ENCODE results near the gene FBXL20. TPM values are rescaled to one million over a fixed set of nuclear protein-coding genes. Genes with fewer than 3 reads are reported as not detected.

The FBXL20 gene
- total RNA-seq, 1 donor = 16.0 TPM

DNA sequence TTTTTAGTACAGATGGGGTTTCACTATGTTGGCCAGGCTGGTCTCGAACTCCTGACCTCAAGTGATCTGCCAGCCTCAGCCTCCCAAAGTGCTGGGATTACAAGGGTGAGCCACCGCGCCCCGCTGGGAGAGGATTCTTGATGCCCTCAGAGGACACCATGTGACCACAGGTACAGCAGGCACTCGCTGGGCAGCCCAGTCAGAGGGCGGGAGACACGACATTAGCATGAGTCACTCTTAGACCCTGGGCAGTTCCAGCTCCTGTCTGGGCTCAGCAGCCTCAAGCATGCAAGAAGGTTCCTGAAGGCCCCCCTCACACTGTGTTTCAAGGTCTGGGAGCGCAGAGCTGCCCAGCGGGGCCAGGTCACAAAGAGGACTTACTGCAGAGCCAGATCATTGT is 187.6 kb downstream of the FBXL20 start:
- TF ChIP-seq, protein P1, sequence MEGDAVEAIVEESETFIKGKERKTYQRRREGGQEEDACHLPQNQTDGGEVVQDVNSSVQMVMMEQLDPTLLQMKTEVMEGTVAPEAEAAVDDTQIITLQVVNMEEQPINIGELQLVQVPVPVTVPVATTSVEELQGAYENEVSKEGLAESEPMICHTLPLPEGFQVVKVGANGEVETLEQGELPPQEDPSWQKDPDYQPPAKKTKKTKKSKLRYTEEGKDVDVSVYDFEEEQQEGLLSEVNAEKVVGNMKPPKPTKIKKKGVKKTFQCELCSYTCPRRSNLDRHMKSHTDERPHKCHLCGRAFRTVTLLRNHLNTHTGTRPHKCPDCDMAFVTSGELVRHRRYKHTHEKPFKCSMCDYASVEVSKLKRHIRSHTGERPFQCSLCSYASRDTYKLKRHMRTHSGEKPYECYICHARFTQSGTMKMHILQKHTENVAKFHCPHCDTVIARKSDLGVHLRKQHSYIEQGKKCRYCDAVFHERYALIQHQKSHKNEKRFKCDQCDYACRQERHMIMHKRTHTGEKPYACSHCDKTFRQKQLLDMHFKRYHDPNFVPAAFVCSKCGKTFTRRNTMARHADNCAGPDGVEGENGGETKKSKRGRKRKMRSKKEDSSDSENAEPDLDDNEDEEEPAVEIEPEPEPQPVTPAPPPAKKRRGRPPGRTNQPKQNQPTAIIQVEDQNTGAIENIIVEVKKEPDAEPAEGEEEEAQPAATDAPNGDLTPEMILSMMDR (IDR thresholded peaks at IDR 0.05; ENCODE audit: insufficient read depth, low read depth, low read length) = no peak
- DNase-seq (ENCODE audit: low read depth) = no peak
- no peak overlapping the region for H3K4me3 ChIP-seq (ENCODE audit: low read depth, low read length)

DNA sequence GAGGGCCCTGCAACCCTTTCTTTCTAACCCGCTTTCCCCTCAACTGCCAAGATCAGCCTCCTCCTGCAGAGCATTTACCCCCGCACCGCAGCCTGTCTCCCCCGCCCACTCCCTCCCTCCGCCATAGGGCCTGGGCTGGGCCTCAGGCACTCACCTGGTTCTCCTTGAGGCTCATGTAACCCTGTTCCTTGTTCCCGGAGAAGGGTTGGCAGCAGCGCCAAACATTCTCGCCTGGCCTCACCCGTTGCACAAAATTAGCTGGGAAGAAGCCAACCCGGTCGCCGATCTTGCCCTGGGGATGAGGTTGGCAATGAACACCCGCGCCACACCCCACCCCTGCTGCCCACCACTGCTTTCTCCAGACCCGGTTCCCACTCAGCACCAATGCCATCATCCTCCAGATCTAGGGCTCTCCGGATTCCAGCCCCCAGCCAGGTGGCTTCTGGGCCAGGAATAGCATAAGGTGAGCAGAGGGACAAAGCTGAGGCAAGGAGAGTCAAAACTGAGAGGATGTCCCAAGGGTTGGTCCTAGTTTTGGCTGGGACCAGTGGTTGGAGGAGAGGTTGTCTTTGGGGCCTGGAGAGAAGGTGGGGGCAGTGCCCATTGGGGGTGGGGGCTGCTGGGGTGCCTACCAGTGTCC is 188.5 kb downstream of the FBXL20 start:
- TF ChIP-seq, protein P1 (IDR thresholded peaks at IDR 0.05; ENCODE audit: insufficient read depth, low read depth, low read length) = no peak
- no peak for DNase-seq (ENCODE audit: low read depth)
- no peak overlapping the region for H3K4me3 ChIP-seq (ENCODE audit: low read depth, low read length)

DNA sequence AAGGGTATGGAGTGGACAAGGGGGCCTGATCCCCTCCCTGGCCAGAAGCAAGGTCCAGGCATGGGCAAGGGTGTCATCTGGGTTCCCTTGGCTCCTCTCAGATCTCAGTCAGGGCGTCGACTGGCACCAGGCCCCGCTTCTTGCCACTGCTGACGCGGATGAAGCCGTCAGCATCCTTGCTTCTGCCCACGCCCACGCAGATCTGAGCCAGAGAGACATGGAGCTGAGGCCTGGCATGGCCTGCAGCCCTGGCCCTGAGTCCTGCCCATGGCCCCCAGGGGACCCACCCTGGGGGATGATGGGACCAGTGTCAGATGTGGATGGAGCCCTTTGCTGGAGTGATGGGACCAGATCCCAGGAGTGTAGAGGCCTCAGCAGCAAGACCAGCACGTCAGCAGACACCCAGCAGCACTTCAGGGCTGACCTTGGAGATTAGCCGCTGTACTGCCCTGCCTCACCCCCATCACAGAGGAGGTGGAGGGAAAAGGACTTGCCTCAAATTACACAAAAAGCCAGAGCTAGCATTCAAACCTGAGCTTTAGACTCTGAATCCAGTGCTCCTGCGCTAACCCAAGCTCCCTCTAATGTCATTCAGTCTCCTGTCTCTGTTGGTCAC is 189.1 kb downstream of the FBXL20 start:
- no peak overlapping the region for H3K4me3 ChIP-seq (ENCODE audit: low read depth, low read length)
- TF ChIP-seq, protein P1 (IDR thresholded peaks at IDR 0.05; ENCODE audit: insufficient read depth, low read depth, low read length) = no peak
- no peak for DNase-seq (ENCODE audit: low read depth)

DNA sequence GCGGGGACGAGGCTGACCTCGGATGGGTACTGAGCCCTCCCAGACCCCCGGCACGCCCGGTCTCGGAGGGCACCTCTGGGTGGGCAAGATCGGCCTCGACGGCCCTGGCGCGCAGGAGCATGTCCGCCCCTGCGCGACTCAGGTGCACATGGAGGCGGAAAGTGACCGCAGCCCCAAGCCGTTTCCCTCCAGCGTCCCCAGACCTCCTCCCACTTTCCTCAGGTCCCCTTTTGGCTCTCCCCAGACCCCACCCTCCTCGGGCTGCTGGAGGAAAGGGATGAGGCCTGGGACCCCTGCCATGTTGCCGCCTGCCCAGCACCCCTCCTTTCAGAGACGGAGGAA is 191.4 kb downstream of the FBXL20 start:
- TF ChIP-seq, protein P1 (IDR thresholded peaks at IDR 0.05; ENCODE audit: insufficient read depth, low read depth, low read length) = no peak
- no peak for DNase-seq (ENCODE audit: low read depth)

DNA sequence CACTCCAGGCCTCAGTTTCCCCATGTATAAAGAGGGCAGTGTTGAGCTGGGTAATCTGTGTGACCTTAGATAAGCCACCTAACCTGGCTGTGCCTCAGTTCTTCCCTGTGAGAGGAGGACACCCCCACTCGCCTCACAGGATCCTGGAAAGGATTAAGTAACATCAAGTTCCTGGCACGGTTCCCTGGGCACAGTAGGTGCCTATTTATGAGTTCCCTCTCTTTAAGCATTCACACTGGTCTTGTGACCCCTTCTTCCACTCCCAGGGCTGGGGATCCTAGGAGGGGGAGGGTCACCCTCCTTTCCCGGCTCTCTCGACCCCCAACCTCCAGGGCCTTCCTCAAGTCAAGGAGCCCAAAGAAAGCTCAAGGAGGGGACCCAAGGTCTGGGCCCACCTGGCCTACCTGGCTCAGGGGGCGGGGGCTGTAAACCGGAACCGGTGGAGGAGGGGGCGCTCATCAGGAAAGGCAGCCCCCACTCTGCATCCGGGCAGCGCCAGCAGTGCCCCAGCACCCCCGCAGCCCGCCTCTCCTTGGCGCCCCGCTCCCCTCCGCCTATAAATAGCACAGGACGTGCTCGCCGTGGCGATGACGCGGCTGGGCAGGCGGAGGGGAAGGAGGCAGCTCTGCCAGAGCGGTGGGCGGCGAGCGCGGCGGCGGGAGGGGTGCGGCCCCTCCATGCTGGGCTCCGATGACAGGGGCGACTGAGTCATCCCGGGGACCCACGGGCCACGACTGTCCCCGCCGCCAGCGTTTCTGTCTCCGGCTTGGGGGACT is 191.9 kb downstream of the FBXL20 start:
- H3K4me3 ChIP-seq (ENCODE audit: low read depth, low read length) = peak overlapping the region; percentile 41
- TF ChIP-seq, protein P1 (IDR thresholded peaks at IDR 0.05; ENCODE audit: insufficient read depth, low read depth, low read length) = no peak
- peak; percentile 55 for DNase-seq (ENCODE audit: low read depth)

More for the DNA sequence above, 191.4 kb downstream of the FBXL20 start:
- H3K4me3 ChIP-seq (ENCODE audit: low read depth, low read length) = peak overlapping the region; percentile 41

DNA sequence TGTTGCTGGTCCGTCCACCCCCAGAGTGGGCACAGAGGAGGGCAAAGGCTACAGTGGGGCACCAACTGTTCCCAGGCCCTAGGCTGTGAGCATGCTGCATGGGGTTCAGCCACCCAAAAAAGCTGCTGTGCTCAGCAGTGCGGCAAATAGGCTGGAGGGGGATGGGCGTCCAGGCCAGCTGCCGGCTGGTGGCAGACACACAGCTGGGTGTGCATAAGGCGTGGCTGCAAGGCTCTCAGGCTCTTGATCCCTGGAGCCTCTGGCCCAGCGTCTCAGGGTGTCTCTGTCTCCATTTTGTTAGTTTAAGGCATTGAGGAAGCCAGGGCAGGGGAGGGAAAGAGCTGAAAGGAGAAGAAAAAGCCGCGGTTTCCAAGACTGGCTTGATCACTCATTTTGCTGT is 192.5 kb downstream of the FBXL20 start:
- H3K4me3 ChIP-seq (ENCODE audit: low read depth, low read length) = no peak overlapping the region
- DNase-seq (ENCODE audit: low read depth) = peak; percentile 29
- TF ChIP-seq, protein P1 (IDR thresholded peaks at IDR 0.05; ENCODE audit: insufficient read depth, low read depth, low read length) = no peak

All from fibroblast of villous mesenchyme (primary cell).